ENCODE results near the gene XIRP2. TPM values are rescaled to one million over a fixed set of nuclear protein-coding genes. Genes with fewer than 3 reads are reported as not detected.

Gene XIRP2
- total and polyA plus RNA-seq, 2 of the 4 experiments (the other 2 are of a cell fraction): 0.05 to 0.18 TPM

DNA sequence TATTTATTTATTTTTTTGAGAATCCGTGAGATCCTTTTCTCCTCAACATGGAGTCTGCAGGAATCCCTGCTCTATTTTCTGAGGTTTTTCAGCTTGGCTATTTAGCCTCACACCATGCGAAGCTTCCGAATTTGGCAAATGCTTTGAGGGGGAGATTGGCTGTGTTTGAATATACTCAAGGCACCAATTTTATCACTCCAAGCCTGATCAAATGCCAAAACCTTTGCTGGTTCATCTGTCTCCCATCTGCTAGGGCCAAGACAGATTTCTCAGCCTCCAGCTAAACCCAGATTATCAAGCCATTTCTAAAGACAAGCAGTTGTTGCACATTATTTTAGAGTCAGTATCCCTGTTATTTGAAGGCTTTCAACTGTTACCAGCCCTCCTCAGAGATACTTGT is 295.7 kb downstream of the XIRP2 start:
- no peak for TF ChIP-seq RAD21 (IDR thresholded peaks at IDR 0.05; ENCODE audit: low read length)
- TF ChIP-seq SMC3 (IDR thresholded peaks at IDR 0.05; ENCODE audit: low read depth, low read length): no peak
- no peak for TF ChIP-seq CEBPB (IDR thresholded peaks at IDR 0.05; ENCODE audit: low read depth, low read length)
- no peak for TF ChIP-seq CHD1 (IDR thresholded peaks at IDR 0.05; ENCODE audit: low read depth, low read length)
- TF ChIP-seq, protein P1, sequence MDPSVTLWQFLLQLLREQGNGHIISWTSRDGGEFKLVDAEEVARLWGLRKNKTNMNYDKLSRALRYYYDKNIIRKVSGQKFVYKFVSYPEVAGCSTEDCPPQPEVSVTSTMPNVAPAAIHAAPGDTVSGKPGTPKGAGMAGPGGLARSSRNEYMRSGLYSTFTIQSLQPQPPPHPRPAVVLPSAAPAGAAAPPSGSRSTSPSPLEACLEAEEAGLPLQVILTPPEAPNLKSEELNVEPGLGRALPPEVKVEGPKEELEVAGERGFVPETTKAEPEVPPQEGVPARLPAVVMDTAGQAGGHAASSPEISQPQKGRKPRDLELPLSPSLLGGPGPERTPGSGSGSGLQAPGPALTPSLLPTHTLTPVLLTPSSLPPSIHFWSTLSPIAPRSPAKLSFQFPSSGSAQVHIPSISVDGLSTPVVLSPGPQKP (IDR thresholded peaks at IDR 0.05; ENCODE audit: borderline replicate concordance, low read depth, low read length): no peak
- no peak for TF ChIP-seq POLR2A (IDR thresholded peaks at IDR 0.05; ENCODE audit: low read depth, low read length)
- no peak for TF ChIP-seq MXI1 (IDR thresholded peaks at IDR 0.05; ENCODE audit: borderline replicate concordance, low read depth, low read length)
- H3K9ac ChIP-seq (ENCODE audit: low read depth, low read length): no peak overlapping the region
- H4K8ac ChIP-seq (ENCODE audit: low read depth in 2 of 2, low read length in 2 of 2): no peak overlapping the region
- no peak overlapping the region for H3K27ac ChIP-seq (ENCODE audit: insufficient read depth, low read length)
- H2BK5ac ChIP-seq (ENCODE audit: low read depth, low read length, poor library complexity, severe bottlenecking): no peak overlapping the region
- ChIA-PET POLR2A (ENCODE audit: unreplicated experiment) (no interaction called here), CTCF (no interaction called here)
- dilution Hi-C loops (cut with HindIII; ENCODE audit: low sequenced_read_pairs, unreplicated experiment): no loop called here
- no peaks in the 10 kb centered on the region for H3K9me3 ChIP-seq (ENCODE audit: control insufficient read depth, insufficient read depth, low read length)
- H3K4ac ChIP-seq (ENCODE audit: low read depth, low read length): no peak overlapping the region
- no peak overlapping the region for H2AK5ac ChIP-seq (ENCODE audit: low read depth, low read length)
- no peak overlapping the region for H2BK120ac ChIP-seq (ENCODE audit: low read depth, low read length)
- peaks cover 2% of the 10 kb centered on the region for H3K4me1 ChIP-seq (ENCODE audit: control insufficient read depth, insufficient read depth, low read length)
- intact Hi-C loops (cut with micrococcal nuclease): no loop called here
- no peaks in the 10 kb centered on the region for H3K36me3 ChIP-seq (ENCODE audit: control insufficient read depth, insufficient read depth, low read length)
- no peak overlapping the region for H3K14ac ChIP-seq (replicated peaks; ENCODE audit: low read depth, low read length)
- H3K27me3 ChIP-seq (ENCODE audit: control insufficient read depth, insufficient read depth, low read length): no peaks in the 10 kb centered on the region
- no peak overlapping the region for H4K5ac ChIP-seq (ENCODE audit: low read depth, low read length)
- H3K9me1 ChIP-seq (ENCODE audit: insufficient read depth, low read length): peaks cover 3% of the 10 kb centered on the region; the same call in 1 of the 2 replicates
- H3K4me3 ChIP-seq (ENCODE audit: insufficient read depth, low read depth, low read length): no peak overlapping the region
- no peak overlapping the region for H2BK20ac ChIP-seq (ENCODE audit: low read depth, low read length)
- no peaks in the 10 kb centered on the region for H3K79me1 ChIP-seq (ENCODE audit: low read depth in 1 of 2, low read length in 2 of 2)
- H3K23ac ChIP-seq (ENCODE audit: low read depth, low read length): no peak overlapping the region
- H2AFZ ChIP-seq (replicated peaks; ENCODE audit: low read length, poor library complexity): no peak overlapping the region
- H2AK9ac ChIP-seq (replicated peaks; ENCODE audit: low read depth, low read length, poor library complexity): no peak overlapping the region
- in situ Hi-C loops (cut with MboI; ENCODE audit: low sequenced_read_pairs): no loop called here
- no TSS peak for BruUV-seq (replicated peaks)
- ATAC-seq (ENCODE audit: low read depth) (no peak), DNase-seq (no peak)
- no peak overlapping the region for H4K91ac ChIP-seq (ENCODE audit: insufficient read depth, low read depth, low read length)
- no peak overlapping the region for H3K56ac ChIP-seq (ENCODE audit: extremely low read depth, insufficient read depth, low read length)
- H2BK15ac ChIP-seq (ENCODE audit: low read depth, low read length): no peak overlapping the region
- H3K18ac ChIP-seq (ENCODE audit: low read depth, low read length): no peak overlapping the region
- no CpG with 5 or more reads among the region's 3 CpGs for WGBS, 2 experiments (ENCODE audit: extremely low coverage in 2 of 2, insufficient read length in 1 of 2)
- H4K20me1 ChIP-seq (ENCODE audit: insufficient read depth, low read length): no peaks in the 10 kb centered on the region
- H3K4me2 ChIP-seq (ENCODE audit: low read depth, low read length): no peak overlapping the region
